ENCODE results near the gene C16orf82. TPM values are rescaled to one million over a fixed set of nuclear protein-coding genes. Genes with fewer than 3 reads are reported as not detected.

C16orf82 gene
- total RNA-seq, 1 experiment from 2014 or later, result not detected

DNA sequence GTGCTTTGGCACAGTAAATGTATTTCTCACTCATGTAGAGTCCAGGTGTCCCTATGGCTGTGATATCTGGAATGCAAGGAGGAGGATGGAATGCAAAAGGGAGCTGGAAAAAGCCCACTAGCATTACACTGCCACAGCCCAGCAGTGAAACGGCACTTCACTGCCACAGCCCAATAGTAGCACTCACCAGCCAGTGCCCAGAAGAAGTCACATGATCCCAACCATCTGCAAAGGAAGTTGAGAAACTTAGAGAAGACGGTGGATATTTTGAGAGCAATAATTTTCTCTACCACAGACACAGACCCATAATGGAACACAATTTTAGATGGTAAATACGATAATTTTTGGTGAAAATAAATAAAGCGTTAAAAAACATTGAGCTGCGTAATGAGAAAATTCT lies 51.8 kb downstream of the C16orf82 start:
- Histone ChIP-seq H3K4me1 (replicated peaks) (no peaks in the 10 kb centered on the region), H3K27ac (no peak overlapping the region), H3K4me3 (no peak overlapping the region), H3K27me3 (replicated peaks) (no peaks in the 10 kb centered on the region), H3K36me3 (no peaks in the 10 kb centered on the region), H3K9me3 (replicated peaks) (no peaks in the 10 kb centered on the region)
- no peak for DNase-seq (ENCODE audit: low read depth in 1 of 2, low spot score in 2 of 2)

Other genes with a start within 250 kb of the C16orf82 start
- 2.1 and 2.5 TPM in 2 replicates for gene KDM8, start 136.6 kb downstream of the C16orf82 start, total RNA-seq (2014; rRNA removed; shearing (Covaris generic))
- gene NSMCE1, start 201.8 kb downstream of the C16orf82 start, total RNA-seq (2014; rRNA removed; shearing (Covaris generic)), result 62.6 and 92.1 TPM in 2 replicates
- gene IL4R, start 247.0 kb downstream of the C16orf82 start, total RNA-seq (2014; rRNA removed; shearing (Covaris generic)), result 5.1 and 8.1 TPM in 2 replicates